Measurements from ENCODE around the gene RTL1. TPM values are rescaled to one million over a fixed set of nuclear protein-coding genes. Genes with fewer than 3 reads are reported as not detected.
A peak's percentile ranks its signal among the peaks of the same experiment; 100 is the strongest.

The RTL1 gene
- total and polyA plus RNA-seq, 2 donors (not counting 1 experiment from before 2014, with no cell fraction given), result not detected

- Histone ChIP-seq H3K9me3 (ENCODE audit: control insufficient read depth, insufficient read depth, low read depth, low read length) (no peaks in the 10 kb centered on the region), H3K36me3 (ENCODE audit: control insufficient read depth, insufficient read depth, low read length) (peaks cover 5% of the 10 kb centered on the region), H3K4me3 (replicated peaks in 1 of 4; ENCODE audit: control extremely low read depth in 1 of 4, insufficient read depth in 1 of 4, low read depth in 3 of 4, low read length in 4 of 4) (no peak overlapping the region), H3K27me3 (ENCODE audit: control insufficient read depth, insufficient read depth, low read length) (no peaks in the 10 kb centered on the region), H3K79me2 (ENCODE audit: control insufficient read depth, insufficient read depth, low read length) (peaks cover 3% of the 10 kb centered on the region), H3K4me2 (ENCODE audit: extremely low read depth, insufficient read depth, low read length) (no peak overlapping the region), H3K9ac (ENCODE audit: insufficient read depth, low read length) (no peak overlapping the region), H4K20me1 (ENCODE audit: control insufficient read depth, extremely low read depth, insufficient read depth, low read length) (no peaks in the 10 kb centered on the region), H3K4me1 (ENCODE audit: control insufficient read depth, extremely low read depth, insufficient read depth, low read length) (no peaks in the 10 kb centered on the region), H2AFZ (ENCODE audit: low read length) (no peak overlapping the region), H3K27ac (ENCODE audit: insufficient read depth, low read length) (no peak overlapping the region)
- no peak for TF ChIP-seq EZH2 (IDR thresholded peaks at IDR 0.05; ENCODE audit: low read length, missing control alignments)
- TF ChIP-seq CTCF (conservative IDR thresholded peaks at IDR 0.05 in 1 of 2, IDR thresholded peaks at IDR 0.05 in 1 of 2; ENCODE audit: low read depth in 1 of 2, low read length in 2 of 2), result no peak
- DNase-seq (ENCODE audit: low read depth in 2 of 2), result no peak
These were observed 40.7 kb downstream of the RTL1 start for GRCh38 chr14:100862793-100863192.

- TF ChIP-seq EZH2 (IDR thresholded peaks at IDR 0.05; ENCODE audit: low read length, missing control alignments), result no peak
- TF ChIP-seq CTCF (conservative IDR thresholded peaks at IDR 0.05 in 1 of 2, IDR thresholded peaks at IDR 0.05 in 1 of 2; ENCODE audit: low read depth in 1 of 2, low read length in 2 of 2), result no peak
- H3K4me2 ChIP-seq (ENCODE audit: extremely low read depth, insufficient read depth, low read length), result no peak overlapping the region
These were observed 41.2 kb downstream of the RTL1 start for GRCh38 chr14:100862277-100862676.

GRCh38 chr14:100861937-100862247, 41.6 kb downstream of the RTL1 start:
- Histone ChIP-seq H3K9me3 (ENCODE audit: control insufficient read depth, insufficient read depth, low read depth, low read length) (no peaks in the 10 kb centered on the region), H4K20me1 (ENCODE audit: control insufficient read depth, extremely low read depth, insufficient read depth, low read length) (no peaks in the 10 kb centered on the region), H3K79me2 (ENCODE audit: control insufficient read depth, insufficient read depth, low read length) (peaks cover 5% of the 10 kb centered on the region), H3K27ac (ENCODE audit: insufficient read depth, low read length) (no peak overlapping the region), H3K27me3 (ENCODE audit: control insufficient read depth, insufficient read depth, low read length) (no peaks in the 10 kb centered on the region), H3K4me2 (ENCODE audit: extremely low read depth, insufficient read depth, low read length) (no peak overlapping the region), H3K4me3 (replicated peaks in 1 of 4; ENCODE audit: control extremely low read depth in 1 of 4, insufficient read depth in 1 of 4, low read depth in 3 of 4, low read length in 4 of 4) (no peak overlapping the region), H3K4me1 (ENCODE audit: control insufficient read depth, extremely low read depth, insufficient read depth, low read length) (no peaks in the 10 kb centered on the region), H3K36me3 (ENCODE audit: control insufficient read depth, insufficient read depth, low read length) (peaks cover 5% of the 10 kb centered on the region), H2AFZ (ENCODE audit: low read length) (no peak overlapping the region), H3K9ac (ENCODE audit: insufficient read depth, low read length) (no peak overlapping the region)
- no peak for TF ChIP-seq CTCF (conservative IDR thresholded peaks at IDR 0.05 in 1 of 2, IDR thresholded peaks at IDR 0.05 in 1 of 2; ENCODE audit: low read depth in 1 of 2, low read length in 2 of 2)
- DNase-seq (ENCODE audit: low read depth in 2 of 2), result no peak

More at GRCh38 chr14:100862277-100862676, 41.2 kb downstream of the RTL1 start:
- H3K27me3 ChIP-seq (ENCODE audit: control insufficient read depth, insufficient read depth, low read length), result no peaks in the 10 kb centered on the region
- no peak overlapping the region for H3K4me3 ChIP-seq (replicated peaks in 1 of 4; ENCODE audit: control extremely low read depth in 1 of 4, insufficient read depth in 1 of 4, low read depth in 3 of 4, low read length in 4 of 4)
- H2AFZ ChIP-seq (ENCODE audit: low read length), result no peak overlapping the region
- peak; percentile 14 to 51 for DNase-seq (ENCODE audit: low read depth in 2 of 2)
- H3K27ac ChIP-seq (ENCODE audit: insufficient read depth, low read length), result no peak overlapping the region
- H3K4me1 ChIP-seq (ENCODE audit: control insufficient read depth, extremely low read depth, insufficient read depth, low read length), result no peaks in the 10 kb centered on the region
- peaks cover 5% of the 10 kb centered on the region for H3K36me3 ChIP-seq (ENCODE audit: control insufficient read depth, insufficient read depth, low read length)
- no peak overlapping the region for H3K9ac ChIP-seq (ENCODE audit: insufficient read depth, low read length)
- H3K79me2 ChIP-seq (ENCODE audit: control insufficient read depth, insufficient read depth, low read length), result peaks cover 4% of the 10 kb centered on the region
- H3K9me3 ChIP-seq (ENCODE audit: control insufficient read depth, insufficient read depth, low read depth, low read length), result no peaks in the 10 kb centered on the region
- no peaks in the 10 kb centered on the region for H4K20me1 ChIP-seq (ENCODE audit: control insufficient read depth, extremely low read depth, insufficient read depth, low read length)

All from fibroblast of lung (primary cell).